ENCODE results near the gene PNPLA3.

DNA sequence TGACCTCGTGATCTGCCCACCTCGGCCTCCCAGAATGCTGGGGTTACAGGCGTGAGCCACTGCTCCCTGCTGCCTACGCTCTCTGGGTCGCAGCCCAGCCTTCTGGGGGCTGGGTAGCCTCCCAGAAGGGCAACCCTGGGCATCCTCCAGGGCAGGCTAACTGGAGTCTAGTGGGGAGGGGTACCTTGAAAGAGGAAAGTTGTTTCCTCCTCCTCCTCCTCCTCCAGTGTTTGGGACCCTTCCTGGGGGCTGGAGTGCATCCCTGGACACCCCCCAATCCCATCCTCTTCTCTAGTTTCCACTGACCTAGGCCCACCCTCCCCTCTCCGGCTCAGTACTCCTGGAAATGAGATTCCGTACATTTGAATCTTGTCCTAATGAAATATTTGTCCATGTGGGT is 1.3 kb downstream of the PNPLA3 start:
- TF ChIP-seq, protein P1, sequence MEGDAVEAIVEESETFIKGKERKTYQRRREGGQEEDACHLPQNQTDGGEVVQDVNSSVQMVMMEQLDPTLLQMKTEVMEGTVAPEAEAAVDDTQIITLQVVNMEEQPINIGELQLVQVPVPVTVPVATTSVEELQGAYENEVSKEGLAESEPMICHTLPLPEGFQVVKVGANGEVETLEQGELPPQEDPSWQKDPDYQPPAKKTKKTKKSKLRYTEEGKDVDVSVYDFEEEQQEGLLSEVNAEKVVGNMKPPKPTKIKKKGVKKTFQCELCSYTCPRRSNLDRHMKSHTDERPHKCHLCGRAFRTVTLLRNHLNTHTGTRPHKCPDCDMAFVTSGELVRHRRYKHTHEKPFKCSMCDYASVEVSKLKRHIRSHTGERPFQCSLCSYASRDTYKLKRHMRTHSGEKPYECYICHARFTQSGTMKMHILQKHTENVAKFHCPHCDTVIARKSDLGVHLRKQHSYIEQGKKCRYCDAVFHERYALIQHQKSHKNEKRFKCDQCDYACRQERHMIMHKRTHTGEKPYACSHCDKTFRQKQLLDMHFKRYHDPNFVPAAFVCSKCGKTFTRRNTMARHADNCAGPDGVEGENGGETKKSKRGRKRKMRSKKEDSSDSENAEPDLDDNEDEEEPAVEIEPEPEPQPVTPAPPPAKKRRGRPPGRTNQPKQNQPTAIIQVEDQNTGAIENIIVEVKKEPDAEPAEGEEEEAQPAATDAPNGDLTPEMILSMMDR (conservative IDR thresholded peaks at IDR 0.05) = no peak
- no peak for TF ChIP-seq ZFX (IDR thresholded peaks at IDR 0.05)
